GM21737 (cell line): ENCODE measurements around the gene MACF1.

Experiments
- ATAC-seq: cut with Tn5 transposase; IDR thresholded peaks from one replicate; pipeline ENCODE4 v1.9.1; 2021; ENCODE audit warnings: mild to moderate bottlenecking, moderate library complexity; ENCODE audit not compliant: unreplicated experiment

Gene MACF1

GRCh38 chr1:39411526-39412478 lies 207.3 kb downstream of the MACF1 start:
- ATAC-seq: no peak

- ATAC-seq: no peak
Measured at GRCh38 chr1:39412892-39413291, 208.4 kb downstream of the MACF1 start.

- ATAC-seq: no peak
Measured at GRCh38 chr1:39413902-39414528, 209.5 kb downstream of the MACF1 start.

DNA sequence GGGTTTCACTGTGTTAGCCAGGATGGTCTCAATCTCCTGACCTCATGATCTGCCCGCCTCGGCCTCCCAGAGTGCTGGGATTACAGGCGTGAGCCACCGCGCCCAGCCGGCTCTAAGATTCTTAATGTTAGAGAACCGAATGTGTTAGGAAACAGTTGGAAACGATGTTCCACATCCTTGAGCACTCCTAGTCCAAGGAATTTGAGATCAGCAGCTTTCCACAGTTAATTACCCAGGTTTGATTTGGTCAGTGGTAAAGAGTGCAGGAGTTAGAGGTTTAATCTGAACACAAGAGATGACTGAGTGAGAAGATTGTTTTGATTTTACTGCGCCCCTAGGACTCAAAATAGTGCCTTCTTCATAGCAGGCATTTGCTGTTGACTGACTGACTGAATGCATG lies 211.1 kb downstream of the MACF1 start:
- no peak for ATAC-seq

GRCh38 chr1:39416609-39417008 lies 212.1 kb downstream of the MACF1 start:
- ATAC-seq: no peak

DNA sequence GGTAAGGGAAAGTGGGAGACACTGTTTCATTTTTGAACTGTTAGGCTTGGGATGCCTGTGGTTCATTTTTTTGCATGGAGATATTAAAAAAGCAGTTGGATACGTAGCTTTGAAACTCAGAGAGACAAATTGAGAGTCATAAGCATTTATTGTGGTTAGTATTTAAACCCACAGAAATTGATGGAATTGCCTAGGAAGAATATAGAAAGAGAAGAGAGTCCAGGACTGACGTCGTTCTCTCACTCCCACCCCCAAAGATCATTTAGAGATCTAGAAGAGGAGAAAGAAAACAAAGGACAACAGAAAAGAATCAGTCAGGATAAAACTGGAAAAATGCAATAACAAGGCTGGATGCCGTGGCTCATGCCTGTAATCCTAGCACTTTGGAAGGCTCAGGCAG lies 213.7 kb downstream of the MACF1 start:
- no peak for ATAC-seq

- ATAC-seq: no peak
Measured at GRCh38 chr1:39420493-39420892, 216.0 kb downstream of the MACF1 start.

DNA sequence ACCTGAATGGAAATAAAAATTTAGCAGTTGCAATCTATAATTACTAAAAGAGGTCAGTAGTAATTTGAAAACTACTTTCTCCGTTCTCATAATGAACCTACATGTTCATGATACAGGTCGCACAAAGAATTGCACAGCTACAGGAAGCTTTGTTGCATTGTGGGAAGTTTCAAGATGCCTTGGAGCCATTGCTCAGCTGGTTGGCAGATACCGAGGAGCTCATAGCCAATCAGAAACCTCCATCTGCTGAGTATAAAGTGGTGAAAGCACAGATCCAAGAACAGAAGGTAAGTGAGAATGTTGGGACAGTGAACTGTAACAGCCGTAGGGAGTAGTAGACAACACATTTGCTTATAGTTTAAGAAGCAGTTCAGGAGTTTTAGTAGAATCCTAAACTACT lies 218.1 kb downstream of the MACF1 start:
- ATAC-seq: no peak

DNA sequence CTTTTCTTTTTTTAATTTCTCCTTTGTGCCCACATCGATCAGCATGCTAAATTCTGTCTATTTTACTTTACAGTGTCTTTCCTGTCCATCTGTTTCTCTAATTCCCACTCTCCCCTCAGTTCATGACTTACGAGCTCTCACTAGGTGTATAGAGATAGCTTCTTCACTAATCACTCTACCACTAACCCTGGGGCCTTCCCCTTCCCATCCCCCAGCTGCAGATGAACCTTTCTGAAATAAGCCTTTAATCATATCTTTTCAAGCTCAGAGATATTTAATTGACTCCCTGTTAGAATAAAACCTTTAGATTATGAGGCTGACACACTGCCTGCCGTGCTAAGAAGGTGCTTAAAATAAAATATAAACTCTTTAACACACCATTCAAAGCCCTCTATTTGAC lies 220.7 kb downstream of the MACF1 start:
- ATAC-seq: no peak

- no peak for ATAC-seq
Measured at GRCh38 chr1:39425634-39426033, 221.1 kb downstream of the MACF1 start.

GRCh38 chr1:39426346-39426745 lies 221.9 kb downstream of the MACF1 start:
- no peak for ATAC-seq

GRCh38 chr1:39427374-39427773 lies 222.9 kb downstream of the MACF1 start:
- ATAC-seq: no peak

GRCh38 chr1:39427912-39428311 lies 223.4 kb downstream of the MACF1 start:
- ATAC-seq: no peak

DNA sequence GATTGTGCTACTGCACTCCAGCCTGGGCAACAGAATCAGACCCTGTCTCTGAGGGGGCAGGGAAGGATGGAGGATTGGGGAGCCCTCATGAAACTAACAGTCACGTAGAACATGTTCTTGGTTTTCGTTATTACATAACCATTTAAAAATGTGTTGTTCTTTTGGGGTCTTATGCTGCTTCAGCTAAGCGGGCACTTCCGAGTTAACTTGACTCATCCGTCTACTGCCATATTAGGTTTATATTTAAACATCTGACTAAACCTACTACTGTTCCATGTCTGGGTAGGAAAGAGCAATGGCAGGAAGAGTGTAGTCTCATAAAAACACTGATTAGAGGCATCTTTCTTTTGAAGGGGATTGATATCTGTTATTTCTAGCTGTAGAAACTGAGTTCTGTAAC lies 227.4 kb downstream of the MACF1 start:
- no peak for ATAC-seq

DNA sequence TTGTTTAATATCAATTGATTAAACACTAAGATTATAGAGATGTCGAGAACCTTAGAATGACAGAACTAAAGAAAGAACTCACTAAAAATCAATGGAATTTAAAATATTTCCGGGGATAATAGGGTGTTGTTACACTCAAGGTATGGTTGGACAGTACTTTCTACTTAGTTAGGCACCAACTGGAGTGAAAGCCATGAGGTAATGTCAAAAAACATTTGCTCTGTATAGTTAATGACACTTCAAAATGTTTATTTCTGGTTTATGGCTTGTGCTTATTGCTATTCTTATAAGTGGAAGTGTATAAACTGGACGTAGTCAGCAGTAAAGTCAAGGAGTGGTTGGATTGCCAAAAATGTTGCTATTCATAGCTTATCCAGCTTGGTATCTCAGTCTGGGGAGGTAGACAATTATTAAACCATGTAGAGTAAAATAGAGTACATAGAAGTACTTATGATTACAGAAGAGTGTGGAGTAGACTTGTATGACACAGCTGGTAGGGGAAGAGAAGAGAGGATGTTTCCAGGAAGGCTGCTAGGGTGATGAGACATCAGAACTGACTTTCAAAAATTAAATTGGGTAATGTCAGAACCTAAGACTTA lies 230.4 kb downstream of the MACF1 start:
- ATAC-seq: no peak

- no peak for ATAC-seq
Measured at GRCh38 chr1:39435597-39435996, 231.1 kb downstream of the MACF1 start.

GRCh38 chr1:39436842-39437241 lies 232.3 kb downstream of the MACF1 start:
- ATAC-seq: no peak

DNA sequence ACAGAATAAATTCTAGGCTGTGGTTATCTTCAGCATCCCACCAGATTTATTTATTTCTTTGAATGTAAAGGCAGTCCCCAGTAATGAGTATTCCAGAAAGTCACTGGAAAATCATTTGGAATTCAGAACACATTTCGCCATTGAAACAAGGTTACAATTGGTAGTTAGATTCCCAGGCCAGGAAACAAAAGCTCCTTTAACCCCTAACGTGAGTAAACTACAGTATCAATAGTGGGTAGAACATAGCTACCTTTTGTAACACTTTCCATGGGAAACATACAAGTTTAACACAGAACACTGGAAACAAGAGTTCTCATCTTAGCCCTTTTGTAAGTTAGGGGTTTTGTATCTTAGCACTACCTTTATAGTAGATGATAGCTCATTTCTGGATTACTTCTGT lies 233.5 kb downstream of the MACF1 start:
- no peak for ATAC-seq

- no peak for ATAC-seq
Measured at GRCh38 chr1:39440856-39441255, 236.4 kb downstream of the MACF1 start.

- no peak for ATAC-seq
Measured at GRCh38 chr1:39441797-39442196, 237.3 kb downstream of the MACF1 start.

DNA sequence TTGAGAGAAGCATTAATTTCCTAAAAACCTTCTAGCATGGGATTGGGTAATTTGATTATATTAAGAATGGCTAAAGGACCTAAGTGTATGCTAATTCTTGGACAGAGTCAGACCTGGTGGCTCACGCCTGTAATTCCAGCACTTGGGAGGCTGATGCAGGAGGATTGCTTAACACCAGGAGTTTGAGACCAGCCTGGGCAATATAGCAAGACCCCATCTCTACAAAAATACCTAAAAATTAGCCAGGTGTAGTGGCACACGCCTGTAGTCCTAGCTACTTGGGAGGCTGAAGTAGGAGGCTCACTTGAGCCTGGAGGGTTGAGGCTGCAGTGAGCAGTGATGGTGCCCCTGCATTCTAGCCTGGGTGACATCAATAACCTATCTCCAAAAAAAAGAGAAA lies 241.1 kb downstream of the MACF1 start:
- ATAC-seq: no peak

- ATAC-seq: no peak
Measured at GRCh38 chr1:39446986-39447567, 242.6 kb downstream of the MACF1 start.
